CD4-positive, CD25-positive, alpha-beta regulatory T cell (primary cell): Measurements from ENCODE around the gene MED16. TPM values are rescaled to one million over a fixed set of nuclear protein-coding genes. Genes with fewer than 3 reads are reported as not detected.
A peak's percentile ranks its signal among the peaks of the same experiment; 100 is the strongest.
"Not testable (repeated sequence)": the region's sequence is repeated elsewhere in the genome, so short reads cannot be mapped to it uniquely, and the experiment has no call there.

ENCODE experiments used
- ATAC-seq, 2 donors: fragments of 150-1000 bp; cut with Tn5 transposase; one replicate each; pipeline ENCODE4 v1.10.0; 2021; ENCODE audit warnings: low read depth in 2 of 2, moderate number of reproducible peaks in 2 of 2, moderate library complexity in 1 of 2
- DNase-seq, 3 donors: peaks; one replicate each; pipeline versions ENCODE4 v3.0.0 to v3.0.0-alpha.2; 2012 to 2022; ENCODE audit warnings: mixed read lengths in 1 of 3
- H3K27ac ChIP-seq: one replicate; pipeline ENCODE4 v1.7.0; 2013; ENCODE audit warnings: mild to moderate bottlenecking, low read length; ENCODE audit not compliant: insufficient read depth, poor library complexity, severe bottlenecking
- H3K27me3 ChIP-seq: one replicate; pipeline ENCODE4 v1.7.0; 2013; ENCODE audit warnings: low read length; ENCODE audit not compliant: control insufficient read depth, insufficient read depth
- H3K36me3 ChIP-seq: one replicate; pipeline ENCODE4 v1.7.0; 2013; ENCODE audit warnings: mild to moderate bottlenecking, low read length, moderate library complexity; ENCODE audit not compliant: control insufficient read depth, insufficient read depth
- H3K4me1 ChIP-seq: 2 replicates; pipeline ENCODE4 v1.7.0; 2013; ENCODE audit warnings: mild to moderate bottlenecking, low read length; ENCODE audit not compliant: insufficient read depth, control insufficient read depth, poor library complexity, severe bottlenecking
- H3K4me3 ChIP-seq: one replicate; pipeline ENCODE4 v1.7.0; 2013; ENCODE audit warnings: low read depth, mild to moderate bottlenecking, low read length, moderate library complexity
- H3K9me3 ChIP-seq, 2 experiments: 1 replicate in 1 of 2; 2 replicates in 1 of 2; pipeline ENCODE4 v1.7.0; 2013; ENCODE audit warnings: low read length in 2 of 2, mild to moderate bottlenecking in 1 of 2, moderate library complexity in 1 of 2; ENCODE audit not compliant: control insufficient read depth in 2 of 2
- H3K27ac Mint-ChIP-seq, 3 donors: one replicate each; pipeline ENCODE4 v1.8.0; 2020 to 2022; ENCODE audit warnings: mild to moderate bottlenecking in 3 of 3, mixed read lengths in 3 of 3, moderate library complexity in 2 of 3
- H3K27me3 Mint-ChIP-seq: one replicate; pipeline ENCODE4 v1.8.0; 2022; ENCODE audit warnings: mild to moderate bottlenecking, mixed read lengths
- H3K36me3 Mint-ChIP-seq: one replicate; pipeline ENCODE4 v1.8.0; 2020; ENCODE audit warnings: mixed read lengths
- H3K4me1 Mint-ChIP-seq, 4 donors: one replicate each; pipeline ENCODE4 v1.8.0; 2020 to 2022; ENCODE audit warnings: mixed read lengths in 4 of 4, mild to moderate bottlenecking in 1 of 4
- H3K4me3 Mint-ChIP-seq, 4 donors: one replicate each; pipeline ENCODE4 v1.8.0; 2020 to 2022; ENCODE audit warnings: mild to moderate bottlenecking in 4 of 4, mixed read lengths in 4 of 4, moderate library complexity in 3 of 4
- H3K9me3 Mint-ChIP-seq, 7 donors: one replicate each; pipeline ENCODE4 v1.8.0; 2020 to 2022; ENCODE audit warnings: mixed read lengths in 7 of 7, mild to moderate bottlenecking in 3 of 7, moderate library complexity in 2 of 7
- polyA plus RNA-seq, 4 donors: library from polyadenylated mRNA; unstranded; fragments of 300-500 nt; fragmentation: Illumina TruSeq; gene quantifications; one replicate each; pipeline ENCODE4 v1.2.3, GENCODE V29; 2021
- total RNA-seq: library from RNA; stranded (reverse); gene quantifications from one replicate; pipeline ENCODE4 v1.2.3, GENCODE V29; 2022

Gene MED16
- total and polyA plus RNA-seq, 5 donors from 2014 or later: 61.9 to 91.7 (median 79.5) TPM

GRCh38 chr19:843836-844545 is 49.0 kb downstream of the MED16 start:
- peaks cover 2% of the 10 kb centered on the region for H3K27me3 ChIP-seq
- H3K27ac ChIP-seq: no peak overlapping the region
- H3K4me1 ChIP-seq: peaks cover 13% of the 10 kb centered on the region
- no peak overlapping the region for H3K4me3 ChIP-seq
- DNase-seq (no peak), ATAC-seq (no peak)
- Mint-ChIP-seq H3K27ac (peak overlapping the region in 1 of 3 donors; percentile 75), H3K4me3 (peak overlapping the region in 1 of 4 donors; percentile 52), H3K4me1 (peaks cover 0 to 9% (median 0%) of the 10 kb centered on the region in 4 donors), H3K36me3 (no peaks in the 10 kb centered on the region), H3K9me3 (peaks cover 0 to 3% (median 0%) of the 10 kb centered on the region in 7 donors), H3K27me3 (peaks cover 49% of the 10 kb centered on the region)
- no peaks in the 10 kb centered on the region for H3K9me3 ChIP-seq
- no peaks in the 10 kb centered on the region for H3K36me3 ChIP-seq

GRCh38 chr19:843180-843835 is 49.7 kb downstream of the MED16 start:
- H3K4me3 ChIP-seq: no peak overlapping the region
- no peaks in the 10 kb centered on the region for H3K36me3 ChIP-seq
- peaks cover 13% of the 10 kb centered on the region for H3K4me1 ChIP-seq
- H3K9me3 ChIP-seq: no peaks in the 10 kb centered on the region
- Mint-ChIP-seq H3K27ac (no peak overlapping the region), H3K27me3 (peaks cover 50% of the 10 kb centered on the region), H3K4me1 (peaks cover 0 to 9% (median 0%) of the 10 kb centered on the region in 4 donors), H3K9me3 (peaks cover 0 to 3% (median 0%) of the 10 kb centered on the region in 7 donors), H3K36me3 (no peaks in the 10 kb centered on the region), H3K4me3 (peak overlapping the region in 1 of 4 donors; percentile 57)
- peaks cover 2% of the 10 kb centered on the region for H3K27me3 ChIP-seq
- H3K27ac ChIP-seq: no peak overlapping the region
- no peak for DNase-seq
- no peak for ATAC-seq

- H3K4me1 Mint-ChIP-seq, H3K27me3 ChIP-seq, ATAC-seq, H3K27ac ChIP-seq, H3K9me3 ChIP-seq, H3K4me3 ChIP-seq, H3K36me3 Mint-ChIP-seq, H3K27ac Mint-ChIP-seq, H3K36me3 ChIP-seq, H3K9me3 Mint-ChIP-seq, DNase-seq: not testable (repeated sequence)
- H3K27me3 Mint-ChIP-seq: peaks cover 47% of the 10 kb centered on the region
- H3K4me1 ChIP-seq: peaks cover 13% of the 10 kb centered on the region
- peak overlapping the region in 1 of 4 donors; percentile 57 for H3K4me3 Mint-ChIP-seq
These were observed 50.2 kb downstream of the MED16 start for GRCh38 chr19:842802-843179.

GRCh38 chr19:840519-841206 is 52.3 kb downstream of the MED16 start, which contains the start of gene PRTN3:
TSS of gene PRTN3 (plus strand) at chr19:840999. CDS start at chr19:841009, 10 bp downstream.
- H3K9me3 ChIP-seq: no peaks in the 10 kb centered on the region
- peaks cover 2% of the 10 kb centered on the region for H3K27me3 ChIP-seq
- Mint-ChIP-seq H3K27me3 (peaks cover 37% of the 10 kb centered on the region), H3K9me3 (peaks cover 0 to 3% (median 0%) of the 10 kb centered on the region in 7 donors), H3K36me3 (no peaks in the 10 kb centered on the region), H3K4me1 (peaks cover 0 to 12% (median 2%) of the 10 kb centered on the region in 4 donors), H3K27ac (no peak within 1 kb of the TSS), H3K4me3 (peak within 1 kb of the TSS in 1 of 4 donors; percentile 58)
- H3K4me3 ChIP-seq: no peak within 1 kb of the TSS
- peaks cover 13% of the 10 kb centered on the region for H3K4me1 ChIP-seq
- H3K36me3 ChIP-seq: no peaks in the 10 kb centered on the region
- ATAC-seq (no peak), DNase-seq (no peak)
- H3K27ac ChIP-seq: no peak within 1 kb of the TSS

- Histone ChIP-seq H3K27ac (no peak overlapping the region), H3K4me3 (no peak overlapping the region), H3K36me3 (no peaks in the 10 kb centered on the region), H3K4me1 (no peaks in the 10 kb centered on the region), H3K27me3 (no peaks in the 10 kb centered on the region), H3K9me3 (no peaks in the 10 kb centered on the region)
- Mint-ChIP-seq H3K4me1 (peaks cover 0 to 3% (median 2%) of the 10 kb centered on the region in 4 donors), H3K27me3 (peaks cover 21% of the 10 kb centered on the region), H3K4me3 (peak overlapping the region in 1 of 4 donors; percentile 21), H3K9me3 (peaks cover 0 to 1% (median 0%) of the 10 kb centered on the region in 7 donors), H3K27ac (no peak overlapping the region), H3K36me3 (no peaks in the 10 kb centered on the region)
- no peak for ATAC-seq
- DNase-seq: no peak
These were observed 57.7 kb downstream of the MED16 start for GRCh38 chr19:835210-835810.

GRCh38 chr19:834216-834615 is 58.8 kb downstream of the MED16 start:
- Histone ChIP-seq H3K4me1 (no peaks in the 10 kb centered on the region), H3K4me3 (no peak overlapping the region), H3K27ac (no peak overlapping the region), H3K9me3 (no peaks in the 10 kb centered on the region), H3K27me3 (no peaks in the 10 kb centered on the region), H3K36me3 (no peaks in the 10 kb centered on the region)
- peaks cover 19% of the 10 kb centered on the region for H3K27me3 Mint-ChIP-seq
- H3K36me3 Mint-ChIP-seq: no peaks in the 10 kb centered on the region
- peaks cover 0 to 3% (median 2%) of the 10 kb centered on the region in 4 donors for H3K4me1 Mint-ChIP-seq
- no peak overlapping the region for H3K4me3 Mint-ChIP-seq
- no peak for ATAC-seq
- no peak overlapping the region for H3K27ac Mint-ChIP-seq
- peaks cover 0 to 1% (median 0%) of the 10 kb centered on the region in 7 donors for H3K9me3 Mint-ChIP-seq
- DNase-seq: no peak
